ENCODE measurements around the gene TRIM15. TPM values are rescaled to one million over a fixed set of nuclear protein-coding genes. Genes with fewer than 3 reads are reported as not detected.

TRIM15 gene
- polyA plus RNA-seq, 10 donors: not detected

GRCh38 chr6:30145818-30146217, 17.5 kb upstream of the TRIM15 start:
- no peak for DNase-seq

DNA sequence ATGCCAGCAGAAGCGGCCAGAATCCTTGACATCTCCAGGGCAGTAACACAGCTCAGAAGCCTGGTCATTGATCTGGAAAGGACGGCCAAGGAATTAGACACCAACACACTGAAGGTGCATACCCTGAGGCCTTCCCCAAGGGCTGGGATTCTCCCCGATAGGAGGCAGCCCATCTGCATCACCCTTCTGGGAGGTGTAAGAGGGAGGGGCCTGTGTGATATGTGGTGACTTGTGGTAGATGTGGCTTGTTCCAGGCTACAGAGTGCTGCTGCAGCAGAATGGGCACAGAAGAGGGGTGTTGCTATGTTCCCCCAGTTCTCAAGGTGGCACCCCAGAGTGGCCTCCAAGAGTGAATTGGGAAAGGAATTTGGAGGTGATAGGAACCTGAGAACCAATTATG, 16.2 kb upstream of the TRIM15 start:
- no peak for DNase-seq

DNA sequence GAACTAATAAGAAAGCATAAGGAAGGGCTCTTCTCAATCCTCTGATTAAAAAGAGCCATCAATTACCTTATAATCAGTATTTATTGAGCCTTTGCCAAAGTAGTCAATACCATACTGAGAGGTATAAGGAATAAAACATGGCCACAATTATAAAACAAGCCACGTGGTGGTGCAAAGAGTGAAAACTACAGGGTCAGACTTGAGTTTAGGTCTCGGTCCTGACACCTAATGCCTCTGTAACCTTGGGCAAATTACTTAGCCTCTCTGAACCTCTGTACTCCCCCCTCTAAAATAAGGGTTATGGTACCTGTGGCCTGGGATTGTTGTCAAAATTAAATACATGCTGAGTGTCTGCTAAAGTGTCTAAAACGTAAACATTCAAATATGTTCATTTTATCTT, 14.1 kb upstream of the TRIM15 start:
- no peak for DNase-seq

DNA sequence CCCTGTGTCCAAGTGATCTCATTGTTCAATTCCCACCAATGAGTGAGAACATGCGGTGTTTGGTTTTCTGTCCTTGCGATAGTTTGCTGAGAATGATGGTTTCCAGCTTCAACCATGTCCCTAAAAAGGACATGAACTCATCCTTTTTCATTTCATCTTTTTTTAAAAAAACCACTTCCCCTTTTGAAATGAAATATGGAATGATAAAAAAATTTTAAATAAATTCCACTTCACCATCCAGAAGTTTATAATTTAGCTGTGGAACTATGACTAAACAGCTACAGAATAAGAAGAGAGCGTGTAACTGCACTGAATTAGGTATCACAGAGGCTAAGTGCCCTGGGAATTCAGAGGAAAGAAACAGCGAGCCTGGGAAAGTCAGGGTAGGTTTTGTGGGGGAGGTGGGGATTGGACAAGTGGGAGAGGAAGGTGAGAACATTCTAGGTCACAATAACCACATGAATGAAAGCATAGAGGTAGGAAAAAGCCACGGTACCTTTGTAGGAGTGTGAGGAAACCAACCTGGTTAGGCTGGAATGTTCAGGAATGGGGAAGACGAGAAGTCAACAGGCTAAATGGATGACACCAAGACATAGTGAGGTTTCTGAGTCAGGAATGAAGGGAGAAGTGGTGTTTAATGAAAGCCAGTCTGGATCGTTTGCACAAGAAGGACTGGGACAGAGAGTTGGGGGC, 13.3 kb upstream of the TRIM15 start:
- DNase-seq: no peak

DNA sequence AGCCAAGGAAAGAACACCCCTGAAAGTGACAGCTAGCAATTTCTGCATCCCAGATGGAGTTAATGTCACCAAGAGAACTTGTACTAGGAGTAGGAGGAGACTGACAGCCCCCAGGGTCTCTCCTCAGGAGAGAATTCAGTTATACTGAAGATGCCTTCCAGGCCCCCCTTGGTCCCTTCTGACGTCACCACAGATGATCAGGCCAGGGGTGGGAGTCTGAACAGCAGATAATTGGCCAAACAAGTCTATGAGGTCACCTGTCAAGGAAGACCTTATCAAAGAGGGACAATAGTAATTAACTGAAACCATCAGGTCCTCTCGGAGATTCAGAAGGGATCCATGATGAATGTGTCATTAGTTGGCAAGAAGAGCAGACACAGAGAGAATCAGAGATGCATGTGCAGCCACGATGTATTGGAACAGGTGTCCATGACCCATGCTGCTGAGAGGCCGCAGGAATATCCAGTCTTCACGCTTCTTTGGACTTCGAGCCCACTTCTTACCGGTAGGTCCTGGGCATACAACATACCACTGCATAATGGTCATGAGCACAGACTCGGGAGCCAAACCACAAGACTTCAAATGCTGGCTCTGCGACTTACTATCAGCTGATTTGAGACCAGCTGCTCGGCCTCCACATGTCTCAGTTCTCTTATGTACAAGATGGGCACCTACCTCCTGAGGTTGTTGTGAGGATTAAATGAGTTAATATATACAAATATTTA, 12.5 kb upstream of the TRIM15 start:
- no peak for DNase-seq

DNA sequence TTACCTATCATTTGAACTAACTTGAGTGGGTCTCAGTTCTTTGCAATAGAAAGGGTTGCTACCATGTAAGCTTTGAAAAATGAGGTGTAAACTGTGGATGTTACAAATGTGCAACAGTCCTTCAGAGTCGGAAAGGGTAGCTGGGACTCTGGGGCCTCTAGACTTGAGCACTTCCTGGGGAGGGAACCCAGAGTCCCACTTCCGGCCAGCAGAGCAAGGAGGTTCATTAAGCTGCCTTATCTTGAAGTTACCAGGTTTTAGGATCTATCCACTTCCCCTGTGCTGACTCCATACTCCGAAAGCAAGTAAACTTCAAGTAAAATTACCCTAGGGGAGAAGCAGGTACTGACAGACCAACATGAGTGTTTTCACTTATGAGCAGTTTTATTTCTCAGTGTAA, 11.8 kb upstream of the TRIM15 start:
- no peak for DNase-seq

- DNase-seq: no peak
Observed at GRCh38 chr6:30152016-30152673, 11.2 kb upstream of the TRIM15 start.

DNA sequence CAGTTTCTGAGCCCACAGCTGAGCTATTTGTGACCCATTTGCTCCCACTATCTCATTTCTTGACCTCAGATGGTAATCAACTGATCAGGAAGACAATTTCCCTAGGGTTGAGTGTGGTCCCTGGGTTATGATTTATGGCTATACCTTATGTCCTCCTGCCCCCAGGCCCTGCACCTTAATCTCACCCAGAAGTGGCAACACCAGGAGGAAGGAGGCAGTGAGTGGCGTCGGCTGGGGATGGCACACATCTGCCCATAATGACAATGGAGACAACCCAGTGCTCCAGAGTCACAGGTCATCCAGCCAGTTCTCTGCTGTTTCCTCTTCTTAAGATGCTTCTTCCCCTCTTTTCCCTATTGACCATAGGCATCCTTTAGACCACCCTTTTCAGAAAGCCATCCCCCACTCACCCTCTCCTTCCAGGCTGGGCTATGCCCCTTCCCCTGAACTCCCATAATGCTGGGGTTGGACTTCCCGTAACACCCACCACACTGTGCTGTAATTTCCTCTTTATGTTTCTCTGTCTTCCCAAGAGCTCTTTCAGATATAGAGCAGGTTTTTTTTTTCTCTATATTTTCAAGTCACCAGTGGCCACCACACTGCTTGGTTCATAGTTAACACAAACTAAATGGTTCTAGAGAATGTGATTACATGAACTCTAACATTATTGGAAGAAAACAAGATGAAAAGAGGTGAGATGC, 10.3 kb upstream of the TRIM15 start:
- no peak for DNase-seq

DNA sequence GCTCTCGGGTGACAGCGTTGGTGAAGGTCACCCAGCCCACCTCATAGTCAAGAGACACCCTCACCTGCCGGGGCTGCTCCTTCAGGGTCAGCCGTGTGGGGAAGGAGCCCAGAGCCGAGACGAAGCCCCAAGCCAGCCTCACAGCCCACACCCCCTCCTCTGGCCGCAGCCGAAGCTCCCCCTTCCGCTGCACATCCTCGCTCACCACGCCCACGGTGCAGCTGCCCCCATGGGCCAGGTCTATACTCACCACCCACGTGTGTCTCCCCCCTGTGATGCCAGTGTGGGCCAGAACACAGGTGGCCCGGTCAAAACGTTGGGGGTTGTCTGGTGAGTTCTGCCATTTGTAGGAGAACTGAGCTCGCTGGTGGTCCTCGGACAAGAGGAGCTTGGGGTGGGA, 9.3 kb upstream of the TRIM15 start:
- DNase-seq: no peak

DNA sequence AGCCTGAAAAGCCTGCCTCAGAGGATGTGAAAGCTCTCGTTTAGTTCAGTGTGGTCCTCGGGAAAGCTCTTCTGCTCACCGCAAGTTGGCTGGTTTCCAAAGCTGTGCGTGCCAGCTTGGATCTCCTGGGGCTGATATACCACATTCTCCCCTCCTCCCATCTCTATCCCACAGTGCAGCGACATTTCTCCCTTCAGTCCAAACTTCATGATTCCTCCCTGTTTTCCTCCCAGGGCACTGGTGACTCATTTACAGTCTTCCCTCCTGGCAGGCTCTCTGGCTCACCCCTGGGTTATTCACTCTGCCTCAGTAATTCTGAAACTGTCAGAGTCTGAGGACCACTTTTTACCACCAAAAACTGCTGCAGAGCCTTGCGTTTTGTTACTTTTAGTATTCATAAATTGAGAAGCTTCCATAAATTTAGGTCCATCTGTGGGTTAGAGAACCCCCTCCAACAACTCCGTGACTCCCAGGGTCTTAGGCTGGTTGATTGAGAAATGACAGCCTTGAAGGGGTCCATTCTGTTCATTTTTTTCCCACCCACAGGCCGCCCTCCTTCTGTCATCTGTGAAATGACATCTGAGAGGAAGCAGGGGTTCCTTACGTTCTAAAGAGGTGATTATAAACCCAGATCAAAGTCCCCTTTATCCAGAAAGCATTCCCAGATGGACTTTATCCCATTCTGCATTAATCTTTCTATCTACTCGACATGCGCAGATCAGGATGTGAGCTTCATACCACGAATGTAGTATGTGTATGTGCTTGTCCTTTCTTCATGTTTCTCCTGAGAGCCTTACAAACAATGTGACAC, 8.4 kb upstream of the TRIM15 start:
- peak in 1 of 3 donors; percentile 75 for DNase-seq

DNA sequence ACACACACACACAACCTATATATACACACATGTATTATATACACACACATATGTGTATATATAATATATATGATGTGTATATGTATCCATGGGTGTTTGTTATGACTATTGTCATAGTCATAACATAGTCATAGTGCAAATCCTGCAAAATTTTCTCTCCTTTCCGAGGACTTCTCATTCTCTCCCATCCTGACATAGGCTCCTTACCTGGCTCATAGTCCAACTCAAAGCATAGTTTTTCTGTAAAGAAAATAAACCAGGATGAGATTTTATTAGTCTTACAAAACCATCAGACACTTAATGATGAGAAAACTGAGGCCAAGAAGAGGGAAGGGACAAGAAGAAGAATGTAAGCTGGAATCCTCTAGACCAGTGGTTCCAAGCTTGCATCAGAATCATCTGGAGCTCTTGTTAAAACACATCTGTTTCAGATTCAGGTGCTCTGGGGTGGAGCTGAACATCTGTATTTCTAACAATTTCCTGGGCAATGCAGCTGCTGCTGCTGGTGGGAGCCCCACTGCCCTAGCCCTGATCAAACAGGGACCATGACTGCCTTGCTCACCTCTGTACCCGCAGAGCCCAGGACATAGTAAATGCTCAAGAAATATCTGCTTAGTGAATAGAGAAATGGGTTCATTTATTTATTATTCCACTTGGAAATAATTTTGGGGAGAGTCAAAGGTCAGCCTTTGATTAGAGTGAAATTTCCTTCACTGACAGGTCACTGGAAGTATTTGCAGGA, 7.7 kb upstream of the TRIM15 start:
- DNase-seq: no peak

DNA sequence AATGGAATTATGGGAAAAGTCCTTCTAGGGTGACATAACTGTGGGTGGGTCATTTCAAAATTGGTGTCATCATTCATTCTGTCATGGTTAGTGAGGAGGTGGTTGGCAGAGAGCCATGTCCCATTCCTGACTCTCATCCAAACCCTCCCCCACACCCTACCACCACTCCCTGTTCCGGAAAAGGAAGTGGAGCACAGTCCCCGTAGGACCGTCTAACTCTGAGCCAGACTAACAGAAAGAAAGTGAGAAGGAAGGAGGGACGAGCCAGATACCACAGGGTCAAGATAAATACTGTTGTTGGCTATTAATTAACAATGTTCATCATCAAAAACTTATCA, 7.1 kb upstream of the TRIM15 start:
- DNase-seq: peak in 2 of 3 donors; percentile 16 to 26

DNA sequence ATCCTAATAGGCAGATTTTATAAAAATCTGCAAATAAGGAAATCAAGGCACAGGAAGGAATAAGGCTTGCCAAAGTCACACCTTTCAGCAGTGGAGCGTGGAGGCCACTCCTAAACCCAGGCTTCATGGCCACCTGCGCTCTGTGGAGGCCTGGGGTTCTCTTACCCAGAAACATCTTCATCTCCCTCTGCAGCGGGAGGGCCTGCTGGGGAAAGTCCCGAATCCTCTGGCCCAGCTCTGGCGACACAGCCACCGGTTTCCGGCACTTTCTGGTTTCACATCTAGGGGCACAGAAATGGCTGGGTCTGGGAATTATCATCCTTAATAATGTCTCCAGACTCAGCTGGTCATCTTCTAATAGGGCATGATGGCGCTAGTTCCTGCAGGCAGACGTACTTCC, 6.6 kb upstream of the TRIM15 start:
- no peak for DNase-seq

DNA sequence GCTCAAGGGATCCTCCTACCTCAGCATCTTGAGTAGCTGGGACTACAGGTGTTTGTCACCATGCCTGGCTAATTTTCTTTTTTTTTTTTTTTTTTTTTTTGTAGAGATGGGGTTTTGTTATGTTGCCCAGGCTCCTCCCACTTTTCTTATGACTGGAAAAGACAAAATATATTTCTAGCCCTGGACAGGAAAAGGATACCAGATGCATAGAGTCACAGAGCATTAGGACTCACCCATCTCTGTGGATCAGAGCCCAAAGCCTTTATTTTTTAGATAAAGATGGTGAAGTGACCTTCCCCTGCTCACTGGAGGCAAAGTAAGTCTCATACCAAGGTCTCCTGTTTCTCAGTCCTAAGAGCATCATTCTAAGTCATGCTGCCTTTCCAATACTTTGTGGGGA, 5.8 kb upstream of the TRIM15 start:
- no peak for DNase-seq

DNA sequence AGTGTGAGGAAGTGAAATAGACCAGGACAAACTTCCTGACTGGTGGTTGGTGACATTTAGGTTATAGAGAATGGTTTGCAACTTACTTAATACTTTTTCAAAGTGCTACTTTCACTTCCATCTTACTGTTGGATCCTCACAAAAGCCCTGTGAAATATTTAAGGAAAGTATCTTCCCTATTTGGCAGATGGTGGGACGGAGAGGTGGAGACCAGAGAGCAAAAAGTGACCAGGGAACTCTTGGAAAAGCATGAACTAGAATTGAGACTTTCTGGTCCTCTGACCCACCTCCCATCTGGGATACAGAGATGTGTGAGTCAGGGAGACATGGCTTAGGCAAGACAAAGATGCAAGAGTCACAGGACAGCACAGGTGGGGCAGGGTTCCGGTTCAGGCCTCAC, 5.3 kb upstream of the TRIM15 start:
- no peak for DNase-seq

GRCh38 chr6:30158475-30159040, 4.8 kb upstream of the TRIM15 start:
- DNase-seq: no peak

- no peak for DNase-seq
Observed at GRCh38 chr6:30160008-30160784, 3.1 kb upstream of the TRIM15 start.

- DNase-seq: no peak
Observed at GRCh38 chr6:30160785-30161531, 2.4 kb upstream of the TRIM15 start, which contains the start of gene TRIM10. TRIM10 (minus strand) TSS chr6:30161211; CDS start chr6:30160858, 353 bp downstream.
